GM13976 (cell line): ENCODE results near the gene ADGRL4.

ENCODE experiments used
- DNase-seq: peaks from one replicate; pipeline ENCODE4 v3.0.0; 2012; ENCODE audit warnings: low spot score
- in situ Hi-C: fragments of 300-500 bp; cut with MboI; formaldehyde crosslinking; loops from one replicate; pipeline ENCODE4 v1.12.0; 2022; ENCODE audit warnings: low sequenced_read_pairs, mixed read lengths, inconsistent platforms; ENCODE audit not compliant: unreplicated experiment
- TF ChIP-seq, protein P1 (sequence below): IDR thresholded peaks from 2 replicates; pipeline ENCODE4 v1.5.1; 2012; ENCODE audit warnings: borderline replicate concordance, mild to moderate bottlenecking; ENCODE audit not compliant: insufficient read depth; ENCODE audit errors: extremely low read depth, missing control alignments, control extremely low read depth

ADGRL4 gene

DNA sequence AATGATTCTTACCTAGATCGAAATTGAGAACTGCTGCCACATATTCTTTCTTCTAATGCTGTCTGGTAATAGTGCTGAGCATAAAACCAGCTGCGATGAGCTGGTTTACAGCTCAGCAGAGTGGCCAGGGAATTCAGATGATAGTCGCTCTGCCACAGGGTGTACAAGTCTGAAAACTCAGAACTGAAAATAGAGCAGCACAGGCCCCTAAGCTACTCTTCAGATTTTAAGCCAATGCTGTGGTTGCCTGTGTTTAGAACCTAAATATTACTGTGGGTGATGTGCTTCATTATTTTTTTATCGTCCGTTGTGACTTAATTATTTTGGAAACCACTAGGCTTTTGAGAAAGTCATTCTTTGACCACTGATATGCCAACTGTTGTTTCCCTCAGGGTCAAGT, 152.0 kb downstream of the ADGRL4 start:
- TF ChIP-seq, protein P1, sequence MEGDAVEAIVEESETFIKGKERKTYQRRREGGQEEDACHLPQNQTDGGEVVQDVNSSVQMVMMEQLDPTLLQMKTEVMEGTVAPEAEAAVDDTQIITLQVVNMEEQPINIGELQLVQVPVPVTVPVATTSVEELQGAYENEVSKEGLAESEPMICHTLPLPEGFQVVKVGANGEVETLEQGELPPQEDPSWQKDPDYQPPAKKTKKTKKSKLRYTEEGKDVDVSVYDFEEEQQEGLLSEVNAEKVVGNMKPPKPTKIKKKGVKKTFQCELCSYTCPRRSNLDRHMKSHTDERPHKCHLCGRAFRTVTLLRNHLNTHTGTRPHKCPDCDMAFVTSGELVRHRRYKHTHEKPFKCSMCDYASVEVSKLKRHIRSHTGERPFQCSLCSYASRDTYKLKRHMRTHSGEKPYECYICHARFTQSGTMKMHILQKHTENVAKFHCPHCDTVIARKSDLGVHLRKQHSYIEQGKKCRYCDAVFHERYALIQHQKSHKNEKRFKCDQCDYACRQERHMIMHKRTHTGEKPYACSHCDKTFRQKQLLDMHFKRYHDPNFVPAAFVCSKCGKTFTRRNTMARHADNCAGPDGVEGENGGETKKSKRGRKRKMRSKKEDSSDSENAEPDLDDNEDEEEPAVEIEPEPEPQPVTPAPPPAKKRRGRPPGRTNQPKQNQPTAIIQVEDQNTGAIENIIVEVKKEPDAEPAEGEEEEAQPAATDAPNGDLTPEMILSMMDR, result no peak
- in situ Hi-C loops, result no loop called here
- DNase-seq, result no peak

DNA sequence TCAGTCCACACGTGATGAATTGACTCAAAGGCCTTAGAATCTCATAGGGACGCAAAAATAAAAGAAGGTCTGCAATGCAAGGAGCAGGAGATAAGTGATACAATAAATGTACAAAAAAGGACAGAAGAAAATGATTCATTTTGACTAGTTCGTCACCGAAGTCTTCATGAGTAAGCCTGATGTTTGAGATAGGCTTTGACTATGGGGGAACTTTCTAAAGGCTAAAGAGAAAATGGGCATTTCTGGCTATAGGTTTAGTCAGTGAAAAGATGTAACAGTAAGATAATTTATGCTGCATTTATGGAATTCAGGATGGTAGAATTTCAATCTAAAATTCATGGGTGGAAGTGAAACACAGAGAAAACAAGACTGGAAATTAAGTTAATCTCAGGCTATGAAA, 163.0 kb downstream of the ADGRL4 start:
- in situ Hi-C loops, result no loop called here
- no peak for DNase-seq
- TF ChIP-seq, protein P1, result no peak

DNA sequence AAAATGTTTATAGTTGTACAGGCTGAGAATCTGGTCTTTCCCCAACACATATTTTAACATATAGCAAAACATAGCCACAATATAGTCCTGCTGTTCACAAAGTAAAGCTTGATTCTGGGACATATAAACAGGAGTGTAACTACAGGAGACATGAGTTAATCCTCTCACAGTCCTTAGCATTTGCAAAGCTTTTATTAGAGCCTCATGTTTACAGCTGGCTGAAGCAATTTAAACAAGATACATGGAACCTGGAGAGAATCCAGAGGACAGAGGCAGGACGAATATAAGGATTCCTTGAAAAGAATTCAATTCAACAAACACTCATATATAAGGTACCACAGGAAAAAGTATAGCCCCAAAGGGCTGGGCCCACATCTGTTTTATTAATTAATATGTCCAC, 163.4 kb downstream of the ADGRL4 start:
- TF ChIP-seq, protein P1, result no peak
- no peak for DNase-seq
- in situ Hi-C loops, result no loop called here

DNA sequence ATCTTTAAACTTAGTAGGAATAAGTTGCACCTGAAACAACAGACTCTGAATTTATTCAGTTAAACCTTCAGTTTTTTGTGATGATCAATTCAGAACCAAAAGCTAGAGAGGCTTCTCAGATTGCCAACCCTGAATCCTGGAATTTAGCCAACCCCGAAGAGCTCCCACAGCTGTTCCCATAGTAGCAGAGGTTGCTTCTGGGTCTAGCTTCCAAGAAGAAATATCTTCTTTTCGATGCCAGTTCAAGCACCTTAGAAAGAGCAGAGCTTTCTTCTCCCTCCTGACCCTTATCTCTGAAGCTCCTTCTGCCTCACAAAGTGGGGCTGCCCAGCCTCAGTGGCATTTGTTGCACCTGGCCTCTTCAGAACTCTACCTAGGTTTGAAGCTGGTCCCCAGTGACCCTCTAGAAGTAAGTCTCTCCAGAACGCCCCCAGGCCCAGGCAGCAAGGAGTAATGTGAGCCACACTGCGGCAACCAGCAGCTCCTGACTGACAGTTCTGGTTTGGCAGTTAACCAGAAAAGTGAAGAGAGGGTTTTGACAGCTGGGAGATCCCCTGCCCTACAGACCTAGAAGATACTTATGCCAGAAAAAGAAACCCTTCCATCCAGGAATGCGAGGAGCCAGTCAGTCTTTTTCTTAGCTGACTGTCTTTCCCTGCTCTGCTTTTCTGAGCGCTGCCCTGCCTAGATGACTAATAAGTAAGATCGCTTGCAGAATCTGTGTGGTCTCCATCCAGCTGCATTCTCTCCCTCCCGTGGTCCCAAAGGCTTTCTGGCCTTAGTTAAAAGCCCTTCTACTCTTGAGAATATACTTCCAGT, 165.9 kb downstream of the ADGRL4 start:
- TF ChIP-seq, protein P1, result no peak
- in situ Hi-C loops, result no loop called here
- no peak for DNase-seq
